K562 (cell line): Measurements from ENCODE around the gene IARS2. TPM values are rescaled to one million over a fixed set of nuclear protein-coding genes. Genes with fewer than 3 reads are reported as not detected.
"Not testable (repeated sequence)": the region's sequence is repeated elsewhere in the genome, so short reads cannot be mapped to it uniquely, and the experiment has no call there.

Experiments used
- ATAC-seq: fragments of 200-7000 bp; cut with Tn5 transposase; 3 replicates; pipeline ENCODE4 v1.9.1; 2020; ENCODE audit warnings: moderate library complexity
- BruUV-seq: library from RNA; stranded (reverse); fragments of 400-500 nt; replicated peaks from 2 replicates; lab custom pipeline; 2021; lab: Mats Ljungman, UMichigan
- CTCF ChIA-PET: fragments of 300-600 bp; formaldehyde crosslinking; extraction: SDS; loops from one replicate; lab custom pipeline; 2021; ENCODE audit warnings: low intra/inter-chr PET ratio; lab: Yijun Ruan, JAX
- POLR2A ChIA-PET: fragments of 300-600, 350-650 bp; sonication (Branson Sonifier 250); formaldehyde crosslinking; extraction: SDS; loops from one replicate; lab custom pipeline; 2021; ENCODE audit warnings: antibody characterized with exemption, inconsistent platforms; lab: Yijun Ruan, JAX
- DNase-seq, 4 experiments: peaks; one replicate each; pipeline versions ENCODE4 v3.0.0 to v3.0.0-alpha.2; 2011 to 2018; ENCODE audit warnings: low spot score in 3 of 4, mixed read lengths in 3 of 4; ENCODE audit errors: extremely low read depth in 1 of 4
- FAIRE-seq: peaks from 2 replicates; lab custom pipeline; 2011; peaks lifted over from hg19 to GRCh38; lab: Jason Lieb, UNC
- H2AFZ ChIP-seq: 2 replicates; pipeline ENCODE4 v1.6.0; 2011; ENCODE audit warnings: low read depth, low read length, control low read depth, inconsistent platforms
- H3K27ac ChIP-seq: fragments of 200-600 bp; 3 replicates; pipeline ENCODE4 v1.8.0; 2011; ENCODE audit warnings: low read depth, mild to moderate bottlenecking, control low read depth, inconsistent platforms, low read length, moderate library complexity, mixed read lengths; ENCODE audit errors: extremely low read depth
- H3K27me3 ChIP-seq, 2 experiments: fragments of 300-600 bp in 1 of 2; 2 replicates in 1 of 2; 3 replicates in 1 of 2; pipeline versions ENCODE4 v1.6.0 to v1.8.0; 2011; ENCODE audit warnings: inconsistent platforms in 2 of 2, low read length in 2 of 2, mild to moderate bottlenecking in 1 of 2, mixed read lengths in 1 of 2, moderate library complexity in 1 of 2; ENCODE audit not compliant: control insufficient read depth in 2 of 2, insufficient read depth in 2 of 2
- H3K36me3 ChIP-seq: fragments of 300-600 bp; 3 replicates; pipeline ENCODE4 v1.8.0; 2011; ENCODE audit warnings: mild to moderate bottlenecking, low read length, inconsistent platforms; ENCODE audit not compliant: control insufficient read depth, insufficient read depth
- H3K4me1 ChIP-seq, 2 experiments: fragments of 200-600 bp in 1 of 2; replicated peaks in 1 of 2; 2 replicates in 1 of 2; 3 replicates in 1 of 2; pipeline versions ENCODE4 v1.5.1 to v1.8.0; 2011; ENCODE audit warnings: inconsistent platforms in 2 of 2, low read length in 2 of 2, mild to moderate bottlenecking in 1 of 2, mixed read lengths in 1 of 2, moderate library complexity in 1 of 2; ENCODE audit not compliant: control insufficient read depth in 2 of 2, insufficient read depth in 2 of 2
- H3K4me2 ChIP-seq: 2 replicates; pipeline ENCODE4 v1.6.1; 2011; ENCODE audit warnings: low read length, control low read depth, inconsistent platforms, mixed read lengths; ENCODE audit not compliant: insufficient read depth
- H3K4me3 ChIP-seq: fragments of 200-600 bp; sonication (generic), shearing (Covaris generic); 2 replicates; pipeline ENCODE4 v1.5.1; 2016; ENCODE audit warnings: control low read depth, inconsistent platforms
- H3K79me2 ChIP-seq: fragments of 200-600 bp; 3 replicates; pipeline ENCODE4 v1.8.0; 2011; ENCODE audit warnings: low read length, inconsistent platforms; ENCODE audit not compliant: control insufficient read depth, insufficient read depth
- H3K9ac ChIP-seq, 2 experiments: 2 replicates each; pipeline versions ENCODE4 v1.6.0 to v1.6.1; 2011; ENCODE audit warnings: low read depth in 2 of 2, low read length in 2 of 2, control low read depth in 1 of 2, inconsistent platforms in 1 of 2, mild to moderate bottlenecking in 1 of 2, mixed read lengths in 1 of 2; ENCODE audit not compliant: insufficient read depth in 1 of 2
- H3K9me1 ChIP-seq: one replicate; pipeline ENCODE4 v1.6.0; 2011; ENCODE audit warnings: inconsistent platforms, mild to moderate bottlenecking, low read length, moderate library complexity; ENCODE audit not compliant: control insufficient read depth, insufficient read depth
- H3K9me3 ChIP-seq: replicated peaks from 2 replicates; pipeline ENCODE4 v1.5.1; 2011; ENCODE audit warnings: low read depth, low read length, inconsistent platforms; ENCODE audit not compliant: control insufficient read depth, insufficient read depth
- H4K20me1 ChIP-seq: replicated peaks from 2 replicates; pipeline ENCODE4 v1.6.1; 2011; ENCODE audit warnings: low read length, inconsistent platforms, mixed read lengths; ENCODE audit not compliant: control insufficient read depth, insufficient read depth
- ARID3A ChIP-seq: IDR thresholded peaks from 2 replicates; pipeline ENCODE4 v1.6.1; 2012; ENCODE audit warnings: low read depth, low read length, improper control_type of control experiment, borderline replicate concordance
- CTCFL ChIP-seq: IDR thresholded peaks from 2 replicates; pipeline ENCODE4 v1.6.1; 2011; ENCODE audit warnings: borderline replicate concordance, low read depth, mild to moderate bottlenecking, moderate library complexity, low read length; ENCODE audit not compliant: insufficient read depth, poor library complexity, severe bottlenecking
- GABPA ChIP-seq: fragments of 200-800 bp; sonication (Bioruptor generic); conservative IDR thresholded peaks from 2 replicates; pipeline ENCODE4 v1.6.1; 2016; ENCODE audit warnings: low read depth, missing genetic modification characterization, missing compliant biosample characterization
- JUND ChIP-seq, 2 experiments: IDR thresholded peaks; 2 replicates in 1 of 2; 3 replicates in 1 of 2; pipeline ENCODE4 v1.6.1; 2011; ENCODE audit warnings: borderline replicate concordance in 2 of 2, low read depth in 2 of 2, low read length in 2 of 2, improper control_type of control experiment in 1 of 2, missing biosample characterization in 1 of 2, missing genetic modification characterization in 1 of 2, missing genetic modification reagents in 1 of 2
- NFE2 ChIP-seq: IDR thresholded peaks from 2 replicates; pipeline ENCODE4 v1.6.1; 2014; ENCODE audit warnings: antibody characterized with exemption, low read depth
- RAD21 ChIP-seq, 2 experiments: fragments of 250-450 bp in 1 of 2; fragments of 450-650 bp in 1 of 2; sonication (Bioruptor Pico) in 1 of 2; formaldehyde crosslinking in 1 of 2; IDR thresholded peaks in 1 of 2; conservative IDR thresholded peaks in 1 of 2; 2 replicates each; pipeline versions ENCODE4 v1.4.0 to v1.8.0; 2020 to 2022; ENCODE audit warnings: mild to moderate bottlenecking in 2 of 2, moderate library complexity in 1 of 2
- SMARCA4 ChIP-seq: fragments of 450-650 bp; IDR thresholded peaks from 2 replicates; pipeline ENCODE4 v1.6.1; 2016
- SMARCA5 ChIP-seq: fragments of 450-650 bp; IDR thresholded peaks from 2 replicates; pipeline ENCODE4 v1.6.1; 2016
- SMARCE1 ChIP-seq: fragments of 450-650 bp; IDR thresholded peaks from 2 replicates; pipeline ENCODE4 v1.7.1; 2016; ENCODE audit warnings: mild to moderate bottlenecking
- SMC3 ChIP-seq: conservative IDR thresholded peaks from 2 replicates; pipeline ENCODE4 v1.6.1; 2011; ENCODE audit warnings: low read depth, low read length, improper control_type of control experiment; ENCODE audit not compliant: insufficient read depth
- SPI1 ChIP-seq: IDR thresholded peaks from 2 replicates; pipeline ENCODE4 v1.6.1; 2011; ENCODE audit warnings: low read depth, low read length, control low read depth, borderline replicate concordance
- TAF1 ChIP-seq: IDR thresholded peaks from 2 replicates; pipeline ENCODE4 v1.6.1; 2011; ENCODE audit warnings: mild to moderate bottlenecking, low read length, moderate library complexity; ENCODE audit not compliant: insufficient read depth, control insufficient read depth, severe bottlenecking; ENCODE audit errors: extremely low read depth
- TFAP4 ChIP-seq: sonication (generic); formaldehyde crosslinking; IDR thresholded peaks from 2 replicates; pipeline ENCODE4 v1.8.0; 2022; ENCODE audit warnings: missing genetic modification reagents, mild to moderate bottlenecking, moderate library complexity, borderline replicate concordance
- WGBS: fragments of 100-300 bp; shearing (Covaris generic); methylation state at CpG from one replicate; pipeline ENCODE4 v1.1.6; 2016; ENCODE audit warnings: low coverage, mixed read lengths; ENCODE audit not compliant: insufficient coverage; ENCODE audit errors: missing lambda C conversion rate; 5-methylcytosine and 5-hydroxymethylcytosine counted together
- in situ Hi-C: fragments of 300-500 bp; cut with MboI; formaldehyde crosslinking; loops from 4 replicates; pipeline ENCODE4 v1.15.0; 2018; ENCODE audit warnings: inconsistent platforms, mixed read lengths
- intact Hi-C: fragments of 100-400 bp; cut with micrococcal nuclease; formaldehyde crosslinking; loops from 2 replicates; pipeline ENCODE4 v1.14.2; 2022
- polyA plus RNA-seq, 8 experiments: library from polyadenylated mRNA; depleted of rRNA in 4 of 8; stranded (reverse) in 5 of 8; unstranded in 3 of 8; fragments of >200 nt; fragmentation: Nextera tagmentation in 2 of 8; fragmentation: Illumina TruSeq in 1 of 8; extraction: Ambion mirVana in 2 of 8; extraction: Trizol in 1 of 8; gene quantifications; 2 replicates each; pipeline versions ENCODE4 v1.2.1 to v1.2.3, GENCODE V29; 2011 to 2014; ENCODE audit warnings: inconsistent platforms in 1 of 8, missing spikeins in 1 of 8
- total RNA-seq, 7 experiments: library from RNA; depleted of rRNA in 6 of 7; stranded (reverse); fragments of >200 nt in 6 of 7; fragmentation: Illumina TruSeq in 2 of 7; extraction: Trizol in 2 of 7; gene quantifications; 2 replicates each; pipeline versions ENCODE4 v1.2.1 to v1.2.3, GENCODE V29; 2011 to 2021; ENCODE audit warnings: low replicate concordance in 1 of 7

IARS2 gene
- total and polyA plus RNA-seq, 9 of the 15 experiments (the other 6 are each of a cell fraction or from before 2014, with no cell fraction given), result 39.6 to 127 (median 93.8) TPM

- H3K27me3 ChIP-seq; in situ Hi-C loops; H3K4me2 ChIP-seq; H3K4me3 ChIP-seq; BruUV-seq; H3K27ac ChIP-seq; H4K20me1 ChIP-seq; H3K9me3 ChIP-seq; H3K36me3 ChIP-seq; H3K9me1 ChIP-seq; CTCF ChIA-PET; TF ChIP-seq JUND (tag; IDR thresholded peaks at IDR 0.05; ENCODE audit: borderline replicate concordance, low read depth, low read length): not testable (repeated sequence)
- Histone ChIP-seq H2AFZ (peak overlapping the region; percentile 69), H3K79me2 (peaks cover 27% of the 10 kb centered on the region), H3K9ac (peak overlapping the region in 1 of 2 experiments; percentile 25; a peak in 2 of 4 replicates), H3K4me1 (peaks cover 0 to 11% of the 10 kb centered on the region in 2 experiments; a peak in 1 of 5 replicates)
- intact Hi-C loops, result loop anchor here (5.0 kb wide), 2 partner anchors 94 to 249 kb away; no protein-coding TSS in a partner anchor
- FAIRE-seq (peak; percentile 81), DNase-seq (peak in 2 of 4 experiments; percentile 40 to 85), ATAC-seq (peak; percentile 74)
- POLR2A ChIA-PET, result interaction anchor here (0.7 to 2.0 kb wide), 2 partner anchors 12 to 28 kb away, joined by 3 to 10 read pairs; no protein-coding TSS in a partner anchor
- 35% methylated on average over 14 of the region's 15 CpGs for WGBS
- TF ChIP-seq NFE2, result 0 out of 2 replicates have a peak, but pooled peaks have one; percentile 1
- TF ChIP-seq SPI1, result peak; percentile 38; the same call in 1 of the 2 replicates
- TF ChIP-seq CTCFL, result peak; percentile 88
- peak; percentile 35 for TF ChIP-seq TAF1
- TF ChIP-seq TFAP4 (CRISPR knock-in tag), result 0 out of 2 replicates have a peak, but pooled peaks have one; percentile 7
- TF ChIP-seq SMARCE1, result peak; percentile 66; the same call in 1 of the 2 replicates
- peak; percentile 44; the same call in 1 of the 2 replicates for TF ChIP-seq ARID3A
- 0 out of 2 replicates have a peak, but pooled peaks have one; percentile 30 for TF ChIP-seq SMARCA5
- TF ChIP-seq SMARCA4, result peak; percentile 69; the same call in 1 of the 2 replicates
- TF ChIP-seq RAD21 (CRISPR knock-in tag; conservative IDR thresholded peaks at IDR 0.05 in 1 of 2, IDR thresholded peaks at IDR 0.05 in 1 of 2), result peak; percentile 43 to 49; a peak in 3 of 4 replicates
- 0 out of 2 replicates have a peak, but pooled peaks have one; percentile 24 for TF ChIP-seq SMC3
- TF ChIP-seq JUND (IDR thresholded peaks at IDR 0.05; ENCODE audit: borderline replicate concordance, low read depth, low read length), result 0 out of 2 replicates have a peak, but pooled peaks have one; percentile 11
- 0 out of 2 replicates have a peak, but pooled peaks have one; percentile 11 for TF ChIP-seq GABPA (tag)
Observed at GRCh38 chr1:220086261-220086686, 7.7 kb upstream of the IARS2 start.
